ENCODE results near the gene RPRD1B. TPM values are rescaled to one million over a fixed set of nuclear protein-coding genes. Genes with fewer than 3 reads are reported as not detected.

RPRD1B gene
- total and polyA plus RNA-seq, 4 donors = 5.8 to 34.3 (median 29.4) TPM

GRCh38 chr20:38139156-38139912 lies 105.8 kb downstream of the RPRD1B start:
- Histone ChIP-seq H3K36me3 (ENCODE audit: control insufficient read depth in 4 of 4, insufficient read depth in 3 of 4, low read depth in 1 of 4, low read length in 3 of 4) (peaks cover 25 to 67% (median 56%) of the 10 kb centered on the region in 4 donors), H3K9me3 (ENCODE audit: control insufficient read depth in 4 of 4, low read length in 3 of 4) (no peaks in the 10 kb centered on the region)

GRCh38 chr20:38139977-38140753 lies 106.6 kb downstream of the RPRD1B start:
- TF ChIP-seq HNF4G (IDR thresholded peaks at IDR 0.05) (no peak), RAD21 (IDR thresholded peaks at IDR 0.05) (peak in 1 of 2 donors; percentile 8), SP1 (IDR thresholded peaks at IDR 0.05) (no peak)
- H3K4me3 ChIP-seq (ENCODE audit: low read depth in 1 of 3, low read length in 3 of 3) = no peak overlapping the region
- no peaks in the 10 kb centered on the region for H3K9me3 ChIP-seq (ENCODE audit: control insufficient read depth in 4 of 4, low read length in 3 of 4)
- H3K36me3 ChIP-seq (ENCODE audit: control insufficient read depth in 4 of 4, insufficient read depth in 3 of 4, low read depth in 1 of 4, low read length in 3 of 4) = peaks cover 25 to 59% (median 50%) of the 10 kb centered on the region in 4 donors
- H3K27me3 ChIP-seq (ENCODE audit: control insufficient read depth in 4 of 4, insufficient read depth in 4 of 4, low read length in 3 of 4) = no peaks in the 10 kb centered on the region
- H3K27ac ChIP-seq (ENCODE audit: low read depth in 1 of 2, low read length in 2 of 2) = no peak overlapping the region
- H3K9ac ChIP-seq (ENCODE audit: low read depth in 1 of 2, low read length in 2 of 2) = no peak overlapping the region
- H3K4me1 ChIP-seq (ENCODE audit: control insufficient read depth in 4 of 4, insufficient read depth in 4 of 4, low read length in 3 of 4) = peaks cover 6 to 30% (median 23%) of the 10 kb centered on the region in 4 donors
- 72% methylated on average over 12 of the region's 12 CpGs for WGBS
- no peak for DNase-seq (ENCODE audit: low spot score)

More at GRCh38 chr20:38139156-38139912, 105.8 kb downstream of the RPRD1B start:
- Histone ChIP-seq H3K27me3 (ENCODE audit: control insufficient read depth in 4 of 4, insufficient read depth in 4 of 4, low read length in 3 of 4) (no peaks in the 10 kb centered on the region), H3K4me1 (ENCODE audit: control insufficient read depth in 4 of 4, insufficient read depth in 4 of 4, low read length in 3 of 4) (peaks cover 0 to 21% (median 16%) of the 10 kb centered on the region in 4 donors), H3K9ac (ENCODE audit: low read depth in 1 of 2, low read length in 2 of 2) (no peak overlapping the region), H3K27ac (ENCODE audit: low read depth in 1 of 2, low read length in 2 of 2) (no peak overlapping the region), H3K4me3 (ENCODE audit: low read depth in 1 of 3, low read length in 3 of 3) (no peak overlapping the region)
- DNase-seq (ENCODE audit: low spot score) = no peak
- 90% methylated on average over 25 of the region's 25 CpGs for WGBS
- TF ChIP-seq HNF4A (conservative IDR thresholded peaks at IDR 0.05) (no peak), EGR1 (IDR thresholded peaks at IDR 0.05; ENCODE audit: low read depth in 2 of 2) (no peak), FOXA2 (IDR thresholded peaks at IDR 0.05) (no peak), SP1 (IDR thresholded peaks at IDR 0.05) (no peak), CTCF (IDR thresholded peaks at IDR 0.05; ENCODE audit: low read depth, low read length, missing input control) (no peak), FOXA1 (IDR thresholded peaks at IDR 0.05) (no peak), ZBTB33 (IDR thresholded peaks at IDR 0.05) (no peak), HNF4G (IDR thresholded peaks at IDR 0.05) (no peak), TAF1 (conservative IDR thresholded peaks at IDR 0.05) (no peak), NR2F2 (IDR thresholded peaks at IDR 0.05) (no peak)
